Glutamatergic neuron (in vitro differentiated cells): ENCODE data around the gene ATP2C2. TPM values are rescaled to one million over a fixed set of nuclear protein-coding genes. Genes with fewer than 3 reads are reported as not detected.

Experiments used
- DNase-seq: peaks from one replicate; pipeline ENCODE4 v3.0.0; 2022
- H3K27ac Mint-ChIP-seq: one replicate; pipeline ENCODE4 v1.8.0; 2020; ENCODE audit warnings: mild to moderate bottlenecking, mixed read lengths, inconsistent platforms; ENCODE audit not compliant: unreplicated experiment
- H3K27me3 Mint-ChIP-seq: one replicate; pipeline ENCODE4 v1.8.0; 2020; ENCODE audit warnings: mild to moderate bottlenecking, moderate library complexity, mixed read lengths, inconsistent platforms; ENCODE audit not compliant: unreplicated experiment
- H3K36me3 Mint-ChIP-seq: one replicate; pipeline ENCODE4 v1.8.0; 2020; ENCODE audit warnings: mild to moderate bottlenecking, mixed read lengths, inconsistent platforms; ENCODE audit not compliant: unreplicated experiment
- H3K4me1 Mint-ChIP-seq: one replicate; pipeline ENCODE4 v1.8.0; 2020; ENCODE audit warnings: mild to moderate bottlenecking, low read depth, mixed read lengths, inconsistent platforms; ENCODE audit not compliant: unreplicated experiment
- H3K4me3 Mint-ChIP-seq: one replicate; pipeline ENCODE4 v1.8.0; 2020; ENCODE audit warnings: mild to moderate bottlenecking, mixed read lengths, inconsistent platforms; ENCODE audit not compliant: unreplicated experiment
- H3K9me3 Mint-ChIP-seq: one replicate; pipeline ENCODE4 v1.8.0; 2020; ENCODE audit warnings: mild to moderate bottlenecking, moderate library complexity, mixed read lengths, inconsistent platforms; ENCODE audit not compliant: unreplicated experiment
- CTCF ChIP-seq: fragments of 200-600 bp; sonication (generic); IDR thresholded peaks from one replicate; pipeline ENCODE4 v1.5.0; 2021; ENCODE audit not compliant: partially characterized antibody, unreplicated experiment
- total RNA-seq: library from RNA; stranded (reverse); fragmentation: NEBNext Ultra II Directional; extraction: Animal tissue kit (Norgen Biotek cat#: 25700); gene quantifications from one replicate; pipeline ENCODE4 v1.2.1, GENCODE V29; 2021; ENCODE audit not compliant: unreplicated experiment

Gene ATP2C2
- total RNA-seq, 1 donor from 2014 or later = not detected

DNA sequence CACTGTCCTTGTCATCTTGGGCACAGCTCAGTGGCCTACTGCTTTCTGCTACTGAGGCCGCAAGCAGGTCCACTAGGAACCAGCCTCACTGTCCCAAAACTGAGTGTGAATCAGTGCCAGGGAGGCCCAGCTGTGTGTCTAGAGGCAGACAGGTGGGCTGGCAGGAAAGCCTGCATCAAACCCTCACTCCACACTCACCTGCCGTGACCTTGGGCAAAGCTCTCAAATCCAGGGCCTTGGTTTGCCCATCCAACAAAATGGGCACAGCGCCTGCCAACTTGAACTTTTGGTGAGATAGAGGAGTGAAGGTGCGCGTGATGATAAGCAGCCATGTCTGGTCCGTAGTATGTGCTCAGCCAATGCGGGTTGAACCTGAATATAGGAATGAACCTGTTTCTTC is 14.8 kb downstream of the ATP2C2 start:
- H3K27ac Mint-ChIP-seq = no peak overlapping the region
- H3K36me3 Mint-ChIP-seq = peaks cover 5% of the 10 kb centered on the region
- H3K4me1 Mint-ChIP-seq = peaks cover 10% of the 10 kb centered on the region
- no peak overlapping the region for H3K4me3 Mint-ChIP-seq
- TF ChIP-seq CTCF = no peak
- no peak for DNase-seq
- peaks cover 1% of the 10 kb centered on the region for H3K27me3 Mint-ChIP-seq
- peaks cover 11% of the 10 kb centered on the region for H3K9me3 Mint-ChIP-seq

DNA sequence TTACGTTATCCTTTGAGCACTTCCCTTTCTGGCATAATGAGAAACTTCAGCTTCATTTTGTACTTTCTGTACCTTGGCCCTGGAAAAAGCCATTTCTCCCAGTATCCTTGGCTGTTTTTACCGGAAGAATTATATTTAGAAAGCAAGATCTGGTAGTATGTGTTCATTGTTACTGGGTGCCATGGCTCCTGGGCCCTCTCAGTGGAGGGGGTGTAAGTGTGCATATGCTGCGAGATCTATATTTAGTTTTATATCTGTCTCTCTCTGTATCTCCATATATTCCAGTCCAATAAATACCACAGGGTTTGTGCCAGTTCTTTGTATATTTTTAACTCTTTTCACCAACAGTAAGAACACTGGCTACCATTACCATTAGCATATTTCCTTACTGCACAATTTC is 17.7 kb downstream of the ATP2C2 start:
- peaks cover 11% of the 10 kb centered on the region for H3K9me3 Mint-ChIP-seq
- no peak for TF ChIP-seq CTCF
- peaks cover 1% of the 10 kb centered on the region for H3K27me3 Mint-ChIP-seq
- H3K4me1 Mint-ChIP-seq = peaks cover under 1% of the 10 kb centered on the region
- DNase-seq = no peak
- H3K4me3 Mint-ChIP-seq = no peak overlapping the region
- peaks cover 5% of the 10 kb centered on the region for H3K36me3 Mint-ChIP-seq
- no peak overlapping the region for H3K27ac Mint-ChIP-seq

GRCh38 chr16:84387021-84387420 is 18.7 kb downstream of the ATP2C2 start:
- peaks cover 5% of the 10 kb centered on the region for H3K36me3 Mint-ChIP-seq
- no peak for TF ChIP-seq CTCF
- H3K27ac Mint-ChIP-seq = no peak overlapping the region
- peaks cover 11% of the 10 kb centered on the region for H3K9me3 Mint-ChIP-seq
- H3K4me3 Mint-ChIP-seq = no peak overlapping the region
- peaks cover 1% of the 10 kb centered on the region for H3K27me3 Mint-ChIP-seq
- DNase-seq = no peak
- no peaks in the 10 kb centered on the region for H3K4me1 Mint-ChIP-seq

DNA sequence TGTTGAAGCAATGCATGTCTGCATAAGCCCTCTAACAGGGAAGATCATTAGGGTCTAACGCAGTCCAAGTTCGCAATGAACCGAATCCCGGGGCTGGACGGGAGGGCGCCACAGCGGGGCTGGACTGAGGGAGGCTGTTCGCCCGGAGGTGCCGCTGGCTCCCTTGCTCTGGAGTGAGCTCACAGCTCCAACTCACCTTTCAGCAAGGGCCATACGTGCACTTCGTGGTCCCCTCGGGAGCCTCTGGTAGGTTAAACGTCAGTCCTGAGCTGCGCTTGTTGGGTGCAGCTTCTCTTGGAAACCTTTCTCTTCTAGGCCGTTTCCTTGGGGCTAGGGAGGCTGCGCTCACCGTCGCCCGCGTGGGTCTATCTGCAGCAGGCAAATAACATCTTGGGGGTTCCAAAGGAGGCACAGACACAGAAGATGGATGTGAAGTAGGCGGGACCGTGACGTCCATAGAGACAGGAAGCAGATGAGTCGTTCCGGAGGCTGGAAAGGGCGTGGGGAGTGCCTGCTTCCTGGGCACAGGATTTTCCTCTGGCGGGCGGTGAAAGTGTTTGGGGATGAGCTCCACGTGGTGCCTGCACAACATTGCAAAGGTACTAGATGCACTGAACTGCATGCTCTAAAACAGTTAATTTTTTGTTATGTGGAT is 21.9 kb downstream of the ATP2C2 start:
- no peaks in the 10 kb centered on the region for H3K27me3 Mint-ChIP-seq
- no peak for DNase-seq
- no peak for TF ChIP-seq CTCF
- H3K4me1 Mint-ChIP-seq = no peaks in the 10 kb centered on the region
- H3K4me3 Mint-ChIP-seq = no peak overlapping the region
- H3K27ac Mint-ChIP-seq = no peak overlapping the region
- peaks cover 1% of the 10 kb centered on the region for H3K9me3 Mint-ChIP-seq
- H3K36me3 Mint-ChIP-seq = no peaks in the 10 kb centered on the region

DNA sequence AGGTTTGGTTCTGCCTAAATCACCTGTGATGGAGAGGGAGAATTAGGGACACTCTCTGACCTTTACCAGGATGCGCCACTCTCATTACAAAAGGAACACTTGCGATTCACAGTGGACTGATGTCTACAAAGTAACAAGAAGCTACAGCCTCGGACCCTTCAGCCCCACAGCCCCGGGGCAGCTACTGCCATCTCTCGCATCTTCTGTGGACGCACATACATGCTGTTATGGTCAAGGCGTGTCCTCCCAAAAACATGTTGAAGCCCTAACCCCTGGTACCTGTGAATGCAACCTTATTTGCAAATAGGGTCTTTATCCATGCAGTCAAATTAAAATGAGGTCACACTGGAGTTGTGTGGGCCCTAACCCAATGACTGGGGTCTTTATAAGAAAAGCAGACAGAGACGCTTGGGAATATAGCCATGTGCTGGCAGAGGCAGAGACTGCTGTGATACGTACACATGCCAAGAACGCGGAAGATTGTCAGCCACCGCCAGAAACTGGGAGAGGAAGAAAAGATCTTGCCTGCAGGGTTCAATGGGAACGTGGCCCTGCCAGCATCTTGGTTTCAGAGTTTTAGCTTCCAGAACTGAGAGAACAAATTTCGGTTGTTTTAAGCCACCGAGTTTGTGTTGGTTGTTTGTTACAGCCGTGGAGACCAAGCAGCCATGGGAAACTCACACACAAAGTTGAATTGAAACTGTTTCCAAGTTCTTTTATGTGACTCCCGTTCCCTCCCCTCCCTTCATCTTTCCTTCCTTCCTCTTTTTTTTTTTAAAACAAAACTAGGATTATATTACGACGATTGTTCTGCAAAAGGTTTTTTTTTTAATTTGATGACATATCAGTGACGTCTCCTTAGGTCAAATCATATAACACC is 23.1 kb downstream of the ATP2C2 start:
- H3K36me3 Mint-ChIP-seq = no peaks in the 10 kb centered on the region
- no peak overlapping the region for H3K4me3 Mint-ChIP-seq
- H3K27ac Mint-ChIP-seq = no peak overlapping the region
- peaks cover 1% of the 10 kb centered on the region for H3K9me3 Mint-ChIP-seq
- H3K27me3 Mint-ChIP-seq = no peaks in the 10 kb centered on the region
- no peak for DNase-seq
- no peaks in the 10 kb centered on the region for H3K4me1 Mint-ChIP-seq
- TF ChIP-seq CTCF = no peak
